Keratinocyte (primary cell): ENCODE data around the gene MAPT.

ENCODE experiments used
- CTCF ChIP-seq, 3 experiments: IDR thresholded peaks in 1 of 3; conservative IDR thresholded peaks in 1 of 3; optimal IDR thresholded peaks in 1 of 3; 2 replicates in 2 of 3; 3 replicates in 1 of 3; pipeline versions ENCODE3 to v1.5.1; 2011; ENCODE audit warnings: low read length in 3 of 3, mild to moderate bottlenecking in 3 of 3, moderate library complexity in 2 of 3, control low read depth in 1 of 3, inconsistent platforms in 1 of 3; ENCODE audit not compliant: insufficient read depth in 2 of 3; ENCODE audit errors: extremely low read depth in 1 of 3
- EZH2 ChIP-seq: IDR thresholded peaks from one replicate; pipeline ENCODE4 v1.6.1; 2012; ENCODE audit warnings: inconsistent platforms, mild to moderate bottlenecking, low read length, moderate library complexity

- TF ChIP-seq CTCF (optimal IDR thresholded peaks at IDR 0.05 in 1 of 3, IDR thresholded peaks at IDR 0.05 in 1 of 3, conservative IDR thresholded peaks at IDR 0.05 in 1 of 3; ENCODE audit: extremely low read depth in 1 of 3, insufficient read depth in 2 of 3, low read length in 3 of 3) = no peak
- no peak for TF ChIP-seq EZH2
These were observed 148.6 kb downstream of the MAPT start for GRCh38 chr17:46042925-46043324.
